ENCODE data around the gene IL23R. TPM values are rescaled to one million over a fixed set of nuclear protein-coding genes. Genes with fewer than 3 reads are reported as not detected.
"Not testable (repeated sequence)": the region's sequence is repeated elsewhere in the genome, so short reads cannot be mapped to it uniquely, and the experiment has no call there.

Gene IL23R
- total RNA-seq, 1 donor, result not detected

- TF ChIP-seq CTCF (IDR thresholded peaks at IDR 0.05; ENCODE audit: insufficient read depth, low read length), result no peak
- DNase-seq (ENCODE audit: low read depth), result no peak
- no peak overlapping the region for H3K4me3 ChIP-seq (ENCODE audit: low read depth, low read length)
Measured at GRCh38 chr1:67138813-67139499, 27.3 kb upstream of the IL23R start.

GRCh38 chr1:67140460-67140859, 25.8 kb upstream of the IL23R start:
- H3K4me3 ChIP-seq (ENCODE audit: low read depth, low read length), result no peak overlapping the region
- DNase-seq (ENCODE audit: low read depth), result no peak
- TF ChIP-seq CTCF (IDR thresholded peaks at IDR 0.05; ENCODE audit: insufficient read depth, low read length), result no peak

- not testable (repeated sequence) for H3K4me3 ChIP-seq (ENCODE audit: low read depth, low read length); DNase-seq (ENCODE audit: low read depth)
Measured at GRCh38 chr1:67141832-67142231, 24.4 kb upstream of the IL23R start.

GRCh38 chr1:67142931-67143330, 23.3 kb upstream of the IL23R start:
- DNase-seq (ENCODE audit: low read depth), result no peak
- H3K4me3 ChIP-seq (ENCODE audit: low read depth, low read length), result no peak overlapping the region
- TF ChIP-seq CTCF (IDR thresholded peaks at IDR 0.05; ENCODE audit: insufficient read depth, low read length), result no peak

- no peak for TF ChIP-seq CTCF (IDR thresholded peaks at IDR 0.05; ENCODE audit: insufficient read depth, low read length)
- H3K4me3 ChIP-seq (ENCODE audit: low read depth, low read length), result no peak overlapping the region
- no peak for DNase-seq (ENCODE audit: low read depth)
Measured at GRCh38 chr1:67143966-67144365, 22.3 kb upstream of the IL23R start.

GRCh38 chr1:67144696-67145095, 21.6 kb upstream of the IL23R start:
- peak; percentile 26 for TF ChIP-seq CTCF (IDR thresholded peaks at IDR 0.05; ENCODE audit: insufficient read depth, low read length)
- H3K4me3 ChIP-seq (ENCODE audit: low read depth, low read length), result no peak overlapping the region
- no peak for DNase-seq (ENCODE audit: low read depth)

- TF ChIP-seq CTCF (IDR thresholded peaks at IDR 0.05; ENCODE audit: insufficient read depth, low read length), result no peak
Measured at GRCh38 chr1:67146101-67146500, 20.2 kb upstream of the IL23R start.

More at GRCh38 chr1:67146101-67146500, 20.2 kb upstream of the IL23R start:
- H3K4me3 ChIP-seq (ENCODE audit: low read depth, low read length), result no peak overlapping the region
- no peak for DNase-seq (ENCODE audit: low read depth)

Measured in fibroblast of the aortic adventitia (primary cell).